Measurements from ENCODE around the gene ITGA1.

Gene ITGA1

GRCh38 chr5:52885614-52886013 is 97.9 kb downstream of the ITGA1 start:
- no peak for TF ChIP-seq CTCF (IDR thresholded peaks at IDR 0.05; ENCODE audit: low read depth, low read length)
- no peak overlapping the region for H3K4me3 ChIP-seq (ENCODE audit: low read depth, low read length)

GRCh38 chr5:52886206-52886605 is 98.5 kb downstream of the ITGA1 start:
- no peak for TF ChIP-seq CTCF (IDR thresholded peaks at IDR 0.05; ENCODE audit: low read depth, low read length)
- no peak overlapping the region for H3K4me3 ChIP-seq (ENCODE audit: low read depth, low read length)

GRCh38 chr5:52887066-52887465 is 99.3 kb downstream of the ITGA1 start:
- H3K4me3 ChIP-seq (ENCODE audit: low read depth, low read length), result no peak overlapping the region
- TF ChIP-seq CTCF (IDR thresholded peaks at IDR 0.05; ENCODE audit: low read depth, low read length), result no peak

- no peak for TF ChIP-seq CTCF (IDR thresholded peaks at IDR 0.05; ENCODE audit: low read depth, low read length)
- H3K4me3 ChIP-seq (ENCODE audit: low read depth, low read length), result no peak overlapping the region
These were observed 100.6 kb downstream of the ITGA1 start for GRCh38 chr5:52888363-52888762.

GRCh38 chr5:52892242-52892878 is 104.6 kb downstream of the ITGA1 start:
- H3K4me3 ChIP-seq (ENCODE audit: low read depth, low read length), result no peak overlapping the region
- no peak for TF ChIP-seq CTCF (IDR thresholded peaks at IDR 0.05; ENCODE audit: low read depth, low read length)

- TF ChIP-seq CTCF (IDR thresholded peaks at IDR 0.05; ENCODE audit: low read depth, low read length), result no peak
- H3K4me3 ChIP-seq (ENCODE audit: low read depth, low read length), result no peak overlapping the region
These were observed 105.4 kb downstream of the ITGA1 start for GRCh38 chr5:52893105-52893504.

- TF ChIP-seq CTCF (IDR thresholded peaks at IDR 0.05; ENCODE audit: low read depth, low read length), result no peak
- no peak overlapping the region for H3K4me3 ChIP-seq (ENCODE audit: low read depth, low read length)
These were observed 106.1 kb downstream of the ITGA1 start for GRCh38 chr5:52893863-52894262.
